NCI-H2107 (cell line): ENCODE results near the gene TTYH1.

Experiments
- DNase-seq: peaks from one replicate; lab custom pipeline; 2025; lab: John Stamatoyannopoulos, UW

Gene TTYH1

DNA sequence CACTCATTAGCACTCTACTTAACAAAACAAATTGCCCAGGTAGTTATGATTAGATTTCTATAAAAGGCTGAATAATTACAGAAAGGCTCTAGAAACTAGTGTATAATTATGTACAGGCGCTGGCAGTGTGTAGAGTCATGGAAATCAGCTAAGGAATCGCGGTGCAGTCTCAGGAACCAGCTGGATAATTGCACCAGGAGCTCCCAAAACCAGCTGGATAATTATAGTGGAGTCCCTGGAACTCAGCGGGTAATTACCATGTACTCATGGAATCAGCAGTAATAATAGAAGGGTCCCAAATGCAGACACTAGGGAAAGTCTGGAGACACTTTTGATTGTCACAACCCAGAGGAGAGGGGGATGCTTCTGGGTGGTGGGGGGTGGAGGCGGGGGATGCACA lies 23.2 kb upstream of the TTYH1 start:
- DNase-seq, result no peak

DNA sequence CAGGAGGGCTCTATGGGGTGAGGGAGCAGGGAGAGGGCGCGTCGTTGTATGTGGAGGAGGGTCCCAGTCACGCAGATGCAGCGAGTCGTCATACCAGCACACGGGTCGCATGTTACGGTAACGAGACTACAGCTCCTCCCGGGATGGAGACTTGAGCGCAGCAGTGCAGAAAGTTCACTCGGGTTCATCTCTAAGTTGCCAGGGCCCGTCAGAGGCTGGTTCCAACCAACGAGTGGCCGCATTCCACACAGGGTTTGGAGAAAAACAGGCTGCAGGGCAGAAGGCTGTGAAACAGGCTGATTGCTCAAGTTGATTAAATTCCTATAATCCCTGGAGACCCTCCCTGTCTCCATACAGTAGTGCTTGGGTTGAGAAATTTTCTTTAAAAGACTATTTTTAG lies 21.9 kb upstream of the TTYH1 start:
- DNase-seq, result no peak

DNA sequence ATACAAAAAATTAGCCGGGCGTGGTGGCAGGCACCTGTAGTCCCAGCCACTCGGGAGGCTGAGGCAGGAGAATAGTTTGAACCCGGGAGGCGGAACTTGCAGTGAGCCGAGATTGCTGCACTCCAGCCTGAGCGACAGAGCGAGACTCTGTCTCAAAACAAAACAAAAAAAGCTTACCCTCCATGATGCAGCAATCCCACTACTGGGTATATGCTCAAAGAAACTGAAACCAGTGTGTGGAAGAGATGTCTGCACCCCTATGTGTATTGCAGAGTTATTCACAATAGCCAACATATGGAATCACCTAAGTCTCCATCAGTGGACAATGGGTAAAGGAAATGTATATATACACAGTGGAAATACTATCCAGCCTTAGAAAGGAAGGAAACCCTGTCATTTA lies 19.6 kb upstream of the TTYH1 start:
- DNase-seq, result no peak

DNA sequence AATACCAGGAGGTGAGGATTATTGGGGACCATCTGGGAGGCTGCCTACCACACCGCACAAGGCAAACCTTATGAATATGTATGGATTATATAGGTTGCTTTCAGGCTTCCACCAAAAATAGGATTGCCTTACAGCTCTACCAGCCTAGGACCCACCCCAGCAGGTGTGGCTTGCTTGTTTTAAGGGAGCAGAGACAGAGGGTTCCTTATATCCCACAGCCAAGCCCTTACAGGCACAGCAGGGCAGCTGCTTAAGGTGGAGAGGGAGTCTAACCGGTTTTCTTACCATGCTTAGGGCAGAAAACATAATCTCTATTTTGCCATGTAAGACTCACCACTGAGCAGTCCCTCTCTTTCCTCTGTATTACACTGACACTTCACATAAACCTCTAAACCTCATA lies 16.1 kb upstream of the TTYH1 start:
- no peak for DNase-seq

DNA sequence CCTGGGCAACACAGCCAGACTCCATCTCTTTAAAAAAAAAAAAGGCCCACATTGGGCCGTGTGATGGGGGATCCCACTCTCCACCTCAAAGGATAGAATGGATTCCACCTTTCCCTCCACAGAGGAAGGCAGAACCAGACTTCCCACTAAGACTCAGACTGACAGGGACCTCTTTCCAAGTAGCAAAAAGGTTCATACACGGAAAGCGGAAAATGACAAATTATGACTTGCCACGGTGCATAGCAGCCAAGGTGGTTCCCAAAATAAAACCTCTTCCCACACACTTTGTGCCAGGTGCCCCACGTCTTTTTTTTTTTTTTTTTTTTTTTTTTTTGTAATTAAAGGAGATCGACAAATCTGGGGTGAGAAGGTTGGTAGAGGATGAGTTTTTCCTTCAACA lies 14.4 kb upstream of the TTYH1 start:
- no peak for DNase-seq

DNA sequence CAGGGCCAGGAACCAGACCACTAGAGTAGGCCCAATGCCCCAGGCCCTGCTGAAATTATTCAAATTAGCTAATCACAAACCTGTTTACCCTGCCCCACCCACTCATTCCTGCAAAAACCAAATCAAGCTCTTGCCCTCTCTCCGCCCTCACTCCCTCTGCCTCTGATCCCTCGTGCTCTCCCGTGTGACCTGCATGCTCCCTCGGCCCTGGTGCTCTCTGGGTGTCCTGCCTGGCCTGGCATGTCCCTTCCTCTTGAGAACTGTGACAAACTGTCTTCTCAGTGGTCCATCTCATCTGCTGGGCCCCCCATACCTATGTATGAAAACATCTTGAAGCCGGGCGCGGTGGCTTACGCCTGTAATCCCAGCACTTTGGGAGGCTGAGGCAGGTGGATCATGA lies 12.2 kb upstream of the TTYH1 start:
- DNase-seq, result no peak

DNA sequence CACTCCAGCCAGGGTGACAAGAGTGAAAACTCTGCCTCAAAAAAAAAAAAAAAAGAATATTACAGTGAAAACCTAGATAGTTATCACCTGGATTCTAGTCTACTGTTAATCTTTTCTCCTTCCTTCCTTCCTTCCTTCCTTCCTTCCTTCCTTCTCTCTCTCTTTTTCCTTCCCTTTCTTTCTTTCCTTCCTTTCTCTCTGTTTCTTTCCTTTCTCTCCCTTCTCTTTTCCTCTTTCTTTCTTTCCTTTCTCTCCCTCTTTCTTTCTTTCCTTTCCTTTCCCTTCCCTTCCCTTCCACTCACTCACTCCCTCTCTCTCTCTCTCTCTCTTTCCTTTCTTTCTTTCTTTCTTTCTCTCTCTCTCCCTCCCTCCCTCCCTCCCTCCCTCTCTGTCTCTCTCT lies 9.6 kb upstream of the TTYH1 start:
- DNase-seq, result no peak

DNA sequence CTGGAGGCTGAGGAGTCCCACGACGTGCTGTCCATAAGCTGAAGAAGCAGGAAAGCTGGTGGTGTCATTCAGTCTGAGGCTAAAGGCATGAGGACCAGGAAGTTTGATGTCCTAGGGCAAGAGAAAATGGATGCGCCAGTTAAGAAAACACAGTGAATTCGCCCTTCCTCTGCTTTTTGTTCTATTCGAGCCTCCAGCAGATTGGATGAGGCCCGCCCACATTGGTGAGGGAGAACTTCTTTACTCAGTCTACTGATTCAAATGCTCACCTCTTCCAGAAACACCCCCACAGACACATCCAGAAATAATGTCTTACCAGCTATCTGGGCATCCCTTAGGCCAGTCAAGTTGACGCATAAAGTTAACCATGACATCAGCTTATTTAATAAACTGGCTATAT lies 7.5 kb upstream of the TTYH1 start:
- DNase-seq, result no peak

DNA sequence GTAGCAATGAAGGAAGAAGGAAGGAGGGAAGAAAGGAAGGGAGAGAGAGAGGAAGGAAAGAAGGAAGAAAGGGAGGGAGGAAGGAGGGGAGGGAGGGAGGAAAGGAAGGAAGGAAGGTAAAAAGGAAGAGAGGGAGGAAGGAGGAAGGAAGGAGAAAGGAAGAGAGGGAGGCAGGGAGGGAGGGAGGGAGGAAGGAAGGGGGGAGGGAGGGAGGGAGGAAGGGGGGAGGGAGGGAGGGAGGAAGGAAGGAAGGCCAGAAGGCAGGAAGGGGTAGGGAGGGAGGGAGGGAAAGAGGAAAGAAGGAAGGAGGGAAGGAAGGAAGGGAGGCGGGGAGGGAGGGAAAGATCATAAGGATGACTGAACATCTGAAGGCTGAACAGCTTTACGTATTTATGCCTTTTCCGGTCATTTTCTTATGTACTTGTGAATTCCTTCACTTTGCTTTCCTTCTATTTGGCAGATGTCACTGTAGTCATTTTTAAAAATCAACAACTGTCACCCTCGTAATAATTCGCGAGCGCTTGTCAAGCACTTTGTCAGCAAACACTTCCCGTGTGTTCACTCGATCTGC lies 6.7 kb upstream of the TTYH1 start:
- DNase-seq, result no peak

DNA sequence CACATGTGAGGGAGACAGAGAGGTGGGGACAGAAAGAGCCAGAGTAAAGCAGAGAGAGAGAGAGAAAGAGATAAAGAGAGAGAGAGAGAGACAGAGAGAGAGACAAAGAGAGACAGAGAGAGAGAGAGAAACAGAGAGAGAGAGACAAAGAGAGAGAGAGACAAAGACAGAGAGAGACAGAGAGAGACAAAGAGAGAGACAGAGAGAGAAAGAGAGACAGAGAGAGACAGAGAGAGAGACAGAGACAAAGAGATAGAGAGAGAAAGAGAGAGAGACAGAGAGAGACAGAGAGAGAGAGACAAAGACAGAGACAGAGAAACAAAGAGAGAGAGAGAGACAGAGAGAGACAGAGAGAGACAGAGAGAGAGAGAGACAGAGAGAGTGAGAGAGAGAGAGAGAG lies 4.2 kb upstream of the TTYH1 start:
- DNase-seq, result no peak

DNA sequence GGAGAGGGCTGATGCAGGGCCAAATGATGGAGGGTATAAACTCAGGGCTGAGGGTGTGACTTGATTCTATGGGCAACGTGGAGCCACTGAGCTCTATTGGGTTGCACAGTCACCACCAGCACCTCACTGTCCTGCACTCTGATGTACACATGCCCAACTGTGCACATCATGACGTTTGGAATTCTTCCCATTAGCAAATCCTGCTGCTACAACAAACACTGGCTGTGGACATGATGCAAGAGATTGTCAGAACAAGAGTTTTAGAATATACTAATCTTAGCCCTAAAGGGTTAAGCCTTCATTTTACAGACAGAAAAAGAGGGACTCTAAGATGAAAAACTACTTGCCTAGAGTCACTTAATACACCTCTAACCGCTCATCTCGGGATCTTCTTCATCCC lies 2.4 kb upstream of the TTYH1 start:
- no peak for DNase-seq

DNA sequence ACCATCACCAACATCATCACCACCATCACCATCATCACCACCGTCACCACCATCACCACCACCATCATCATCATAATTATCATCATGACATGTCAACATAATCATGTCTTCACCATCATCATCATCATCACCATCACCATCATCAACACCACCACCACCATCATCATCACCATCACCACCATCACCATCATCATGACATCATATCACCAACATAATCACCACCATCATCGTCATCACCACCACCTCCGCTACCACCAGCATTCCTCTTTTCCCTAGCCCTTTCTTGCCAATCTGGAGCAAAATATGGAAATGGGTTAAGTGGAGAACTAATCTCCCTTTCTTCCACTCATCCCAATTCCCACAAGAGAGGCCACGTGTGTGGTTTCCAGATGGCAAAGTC lies 1.1 kb upstream of the TTYH1 start:
- DNase-seq, result no peak

DNA sequence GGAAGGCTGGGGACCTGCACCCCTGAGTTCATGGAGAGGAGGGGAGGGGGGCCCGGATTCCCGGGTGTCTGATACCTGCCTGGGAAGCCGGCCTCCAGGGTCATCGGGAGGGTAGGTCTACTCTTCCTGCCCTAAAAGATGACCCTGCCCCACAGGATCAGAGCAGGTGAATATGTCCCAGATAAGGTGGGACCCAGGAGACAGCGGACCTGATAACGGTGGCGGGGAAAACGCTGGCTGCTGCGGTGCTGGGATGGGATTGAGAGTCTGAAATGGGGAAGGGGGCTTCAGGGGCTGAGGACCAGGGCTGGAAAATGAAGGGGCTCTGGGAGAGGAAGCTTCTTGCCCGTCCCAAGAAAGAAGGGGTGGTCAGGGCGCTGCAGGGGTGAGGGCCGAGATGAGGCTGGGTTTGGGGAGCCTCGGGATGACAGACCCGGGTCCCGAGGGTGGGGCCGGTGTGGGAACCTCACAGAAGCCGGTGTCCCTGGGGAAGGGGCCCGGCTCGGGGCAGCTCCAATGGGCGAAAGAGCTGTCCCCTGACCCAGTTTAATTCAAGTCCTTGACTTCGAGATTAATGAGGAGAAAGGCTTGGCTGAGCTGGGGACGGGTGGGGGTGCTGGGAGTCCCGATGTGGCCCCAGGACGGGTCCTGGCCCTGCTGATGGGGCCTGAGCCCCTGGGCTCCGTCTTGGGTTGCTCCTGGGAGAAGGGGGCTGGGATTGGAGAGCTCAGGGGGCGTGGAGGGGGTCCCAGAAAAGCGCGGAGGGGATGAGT lies 823 bp downstream of the TTYH1 start:
- no peak for DNase-seq

DNA sequence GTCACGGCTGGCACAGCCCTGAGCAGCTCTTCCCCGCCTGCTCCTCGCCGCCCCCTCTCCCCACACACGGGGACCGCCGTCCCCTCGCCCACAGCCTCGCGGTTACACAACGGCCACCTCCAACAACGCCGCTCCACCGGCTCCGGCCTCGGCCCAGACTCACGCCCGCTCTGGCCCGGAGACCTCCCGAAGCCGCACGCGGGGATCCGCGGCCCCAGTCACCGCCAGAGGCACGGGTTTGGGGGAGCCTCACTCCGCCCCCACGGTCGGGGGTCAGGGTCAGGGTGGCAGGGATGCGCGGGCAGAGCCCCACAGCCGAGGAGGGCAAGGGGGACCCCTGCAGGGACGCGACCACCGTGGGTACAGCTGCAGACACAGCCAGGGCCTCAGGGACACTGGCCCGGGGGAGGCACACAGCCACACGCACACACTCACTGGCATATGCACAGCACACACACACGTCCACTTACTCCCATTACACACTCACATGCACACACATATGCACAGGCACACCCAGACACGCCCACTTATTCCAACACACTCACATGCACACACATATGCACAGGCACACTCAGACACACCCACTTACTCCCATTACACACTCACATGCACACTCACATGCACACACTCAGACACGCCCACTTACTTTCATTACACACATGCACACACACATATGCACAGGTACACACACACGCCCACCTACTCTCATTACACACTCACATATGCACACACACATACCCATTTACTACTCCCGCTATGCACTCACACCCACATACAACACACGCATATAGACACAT lies 1.6 kb downstream of the TTYH1 start:
- DNase-seq, result no peak

DNA sequence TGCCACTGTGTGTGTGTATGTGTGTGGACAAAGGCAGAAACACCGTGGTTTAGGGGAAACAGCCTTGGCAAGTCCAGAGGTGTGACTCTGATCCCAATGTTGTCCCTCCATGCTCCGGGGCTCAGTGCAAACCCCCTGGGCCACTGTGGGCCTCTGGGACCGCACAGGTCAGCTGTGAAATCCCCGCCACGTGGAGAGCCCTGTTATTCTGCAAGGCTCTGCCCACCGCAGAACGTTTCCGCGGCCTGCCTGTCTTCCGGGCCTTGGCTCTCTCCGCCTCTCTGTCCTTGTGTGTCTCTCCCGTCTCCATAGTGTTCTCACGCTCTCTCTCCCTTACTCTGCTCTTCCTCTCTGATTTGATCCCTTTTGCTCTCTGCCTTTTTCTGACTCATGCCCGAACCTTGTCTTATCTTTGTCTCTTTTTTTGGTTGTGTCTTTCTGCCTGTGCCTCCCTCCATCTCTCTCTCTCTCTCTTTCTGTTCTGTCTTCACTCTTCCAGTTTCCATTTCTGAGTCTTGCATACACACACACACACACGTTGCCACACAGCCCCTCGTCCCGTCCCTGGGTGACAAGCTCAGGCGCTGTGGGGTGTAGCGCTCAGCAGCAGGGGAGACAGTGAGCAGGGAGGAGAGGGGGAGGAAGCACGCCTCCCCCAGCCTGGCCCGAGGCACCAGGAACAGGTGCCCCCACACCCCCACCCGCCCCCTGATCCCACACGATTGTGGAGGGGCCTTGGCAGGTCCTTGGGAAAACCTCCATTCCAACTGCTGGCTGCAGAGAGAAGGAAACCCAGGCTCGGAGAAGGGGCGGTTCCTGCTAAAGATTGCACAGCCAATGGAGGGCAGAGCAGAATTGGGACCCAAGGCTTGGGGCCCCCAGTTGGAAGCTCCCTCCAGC lies 3.0 kb downstream of the TTYH1 start:
- no peak for DNase-seq

DNA sequence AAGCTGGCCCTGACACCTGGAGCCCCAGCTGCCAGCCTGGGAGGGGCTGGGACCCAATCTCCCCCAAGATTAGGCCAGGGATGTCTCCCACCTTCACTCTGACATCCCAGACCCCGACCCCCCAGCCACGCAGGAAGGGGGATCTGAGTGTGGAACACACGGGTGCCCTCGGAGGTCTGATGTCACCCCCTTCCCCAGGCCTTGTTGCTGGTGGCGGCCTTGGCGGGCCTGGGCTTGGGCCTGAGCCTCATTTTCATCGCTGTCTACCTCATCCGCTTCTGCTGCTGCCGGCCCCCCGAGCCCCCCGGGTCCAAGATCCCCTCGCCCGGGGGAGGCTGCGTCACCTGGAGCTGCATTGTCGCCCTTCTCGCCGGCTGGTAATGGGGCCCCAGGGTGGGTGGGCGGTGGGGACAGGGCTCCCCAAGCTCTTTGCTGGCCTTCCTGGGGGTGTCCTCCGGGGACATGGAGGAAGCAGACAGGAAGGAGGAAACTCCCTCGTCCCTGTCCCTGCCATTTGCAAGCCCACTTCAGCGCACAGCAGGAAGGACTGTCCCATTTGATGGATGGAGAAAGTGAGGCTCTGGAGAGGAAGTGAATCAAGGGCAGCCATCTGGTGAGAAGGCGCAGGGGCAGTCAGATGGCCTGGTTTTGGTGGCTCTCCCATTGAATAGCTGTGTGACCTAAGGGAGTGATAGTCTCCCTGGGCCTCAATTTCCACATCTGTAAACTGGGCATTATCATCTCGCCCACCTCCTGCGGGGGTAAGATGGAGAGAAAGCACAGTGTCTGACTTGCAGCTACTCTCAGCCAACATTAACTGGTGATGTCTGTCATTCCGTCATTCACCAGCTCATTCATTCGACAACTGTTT lies 3.9 kb downstream of the TTYH1 start:
- DNase-seq, result no peak

DNA sequence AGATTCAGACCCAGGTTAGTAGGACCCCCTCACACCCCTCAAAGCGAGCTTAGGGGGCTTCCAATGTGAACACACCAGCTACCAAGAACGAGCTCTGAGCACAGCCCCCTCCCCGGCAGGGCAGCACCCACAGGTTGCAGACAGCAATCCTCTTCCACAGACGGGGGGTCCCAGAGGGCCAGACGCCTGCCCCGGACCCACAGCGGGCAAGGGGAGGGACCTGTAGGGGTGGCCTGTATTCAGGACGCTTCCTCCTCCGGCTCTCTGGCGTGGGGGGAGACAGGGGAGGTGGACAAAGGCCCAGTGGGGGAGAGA lies 4.8 kb downstream of the TTYH1 start:
- DNase-seq, result no peak

DNA sequence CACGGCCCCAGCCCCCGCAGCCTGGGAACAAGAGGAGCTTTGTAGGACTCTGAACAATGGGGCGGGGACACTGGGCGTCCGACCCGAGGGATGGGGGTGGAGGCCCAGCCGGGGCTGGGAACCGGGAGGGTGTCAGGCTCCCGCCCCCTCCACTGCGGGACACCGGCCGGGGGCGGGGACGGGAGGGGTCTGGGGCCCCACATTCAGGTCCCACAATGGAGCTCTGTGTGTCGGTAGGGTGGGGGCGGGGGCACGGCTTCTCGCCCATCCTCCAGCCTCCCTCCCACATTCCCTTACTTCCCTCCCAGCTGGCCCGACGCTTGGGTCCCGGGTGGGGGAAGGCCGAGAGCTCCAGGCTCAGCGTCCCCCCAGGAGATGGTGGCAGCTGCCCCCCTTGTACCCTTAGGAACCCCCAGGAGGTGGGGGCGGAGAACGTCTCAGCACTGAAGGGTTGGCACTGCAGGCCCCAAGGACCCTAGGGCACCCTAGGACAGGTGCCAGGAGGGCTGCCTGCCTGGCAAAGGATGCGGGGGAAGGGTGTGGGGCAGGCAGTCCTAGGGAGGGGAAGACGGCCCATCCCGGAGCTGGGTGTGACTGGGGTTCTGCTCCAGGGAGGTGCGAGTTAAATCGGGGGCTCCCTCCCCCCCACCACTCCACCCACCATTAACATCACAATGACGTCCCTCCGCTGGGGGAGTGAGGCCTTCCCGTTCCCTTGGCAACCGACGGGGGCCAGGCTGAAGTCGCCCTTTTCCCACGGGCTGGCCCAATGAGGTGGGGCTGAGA lies 5.3 kb downstream of the TTYH1 start:
- DNase-seq, result no peak

DNA sequence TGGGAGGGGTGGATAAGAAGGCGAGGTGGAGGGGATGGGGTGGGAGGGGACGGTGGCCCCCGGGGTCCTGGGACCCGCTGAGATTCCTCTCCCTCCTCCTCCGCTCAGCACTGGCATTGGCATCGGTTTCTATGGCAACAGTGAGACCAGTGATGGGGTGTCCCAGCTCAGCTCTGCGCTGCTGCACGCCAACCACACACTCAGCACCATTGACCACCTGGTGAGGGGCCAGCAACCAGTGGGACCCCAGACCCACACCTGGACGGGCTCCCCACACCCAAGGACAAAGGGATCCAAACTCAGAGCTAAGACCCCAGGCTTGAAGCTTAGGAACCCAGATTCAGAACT lies 5.9 kb downstream of the TTYH1 start:
- no peak for DNase-seq

DNA sequence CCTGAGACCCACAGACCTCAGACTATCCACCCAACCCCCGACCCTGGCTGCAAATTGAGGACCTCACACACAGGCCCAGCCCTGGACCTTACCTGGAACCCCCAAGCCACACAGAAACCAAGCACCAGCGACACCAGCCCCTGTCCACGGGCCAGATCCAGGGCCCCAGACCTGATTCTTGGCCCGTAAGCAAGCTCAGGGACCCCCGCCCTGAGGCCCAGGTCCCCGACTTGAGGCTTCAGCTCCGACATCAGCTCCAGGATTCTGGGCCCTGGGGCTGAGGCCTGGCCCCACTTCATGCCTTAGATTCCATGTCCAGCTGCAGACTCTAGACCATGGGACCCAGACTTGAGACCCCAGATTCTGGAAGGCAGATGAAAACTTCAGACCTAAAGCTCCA lies 6.3 kb downstream of the TTYH1 start:
- DNase-seq, result no peak

DNA sequence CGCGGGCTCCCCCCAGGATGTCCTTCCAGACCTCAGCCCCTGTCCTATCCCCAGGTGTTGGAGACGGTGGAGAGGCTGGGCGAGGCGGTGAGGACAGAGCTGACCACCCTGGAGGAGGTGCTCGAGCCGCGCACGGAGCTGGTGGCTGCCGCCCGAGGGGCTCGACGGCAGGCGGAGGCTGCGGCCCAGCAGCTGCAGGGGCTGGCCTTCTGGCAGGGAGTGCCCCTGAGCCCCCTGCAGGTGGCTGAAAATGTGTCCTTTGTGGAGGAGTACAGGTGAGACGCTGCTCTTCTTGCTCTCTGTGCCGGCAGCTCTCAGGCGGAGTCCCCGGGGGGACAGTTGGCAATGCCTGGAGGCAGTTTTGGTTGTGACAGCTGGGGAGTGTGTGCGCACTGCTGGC lies 6.9 kb downstream of the TTYH1 start:
- no peak for DNase-seq
